ENCODE results near the gene CZIB. TPM values are rescaled to one million over a fixed set of nuclear protein-coding genes. Genes with fewer than 3 reads are reported as not detected.
"Not testable (repeated sequence)": the region's sequence is repeated elsewhere in the genome, so short reads cannot be mapped to it uniquely, and the experiment has no call there.

Gene CZIB
- total RNA-seq, 1 donor from 2014 or later: 30.6 TPM

GRCh38 chr1:53189061-53189460 is 31.4 kb downstream of the CZIB start:
- no peak for DNase-seq (ENCODE audit: low read depth in 2 of 2)

GRCh38 chr1:53188099-53188498 is 32.3 kb downstream of the CZIB start:
- DNase-seq (ENCODE audit: low read depth in 2 of 2): no peak

- no peak for DNase-seq (ENCODE audit: low read depth in 2 of 2)
Measured at GRCh38 chr1:53187401-53187800, 33.0 kb downstream of the CZIB start.

GRCh38 chr1:53186533-53186932 is 33.9 kb downstream of the CZIB start:
- DNase-seq (ENCODE audit: low read depth in 2 of 2): no peak

GRCh38 chr1:53185955-53186297 is 34.5 kb downstream of the CZIB start:
- not testable (repeated sequence) for DNase-seq (ENCODE audit: low read depth in 2 of 2)

GRCh38 chr1:53183095-53183990 is 37.1 kb downstream of the CZIB start:
- no peak for DNase-seq (ENCODE audit: low read depth in 2 of 2)

- no peak for DNase-seq (ENCODE audit: low read depth in 2 of 2)
Measured at GRCh38 chr1:53182716-53183094, 37.7 kb downstream of the CZIB start.

- DNase-seq (ENCODE audit: low read depth in 2 of 2): peak; percentile 63 to 80
Measured at GRCh38 chr1:53182111-53182593, 38.3 kb downstream of the CZIB start.

GRCh38 chr1:53180951-53181350 is 39.5 kb downstream of the CZIB start:
- no peak for DNase-seq (ENCODE audit: low read depth in 2 of 2)

GRCh38 chr1:53180226-53180625 is 40.2 kb downstream of the CZIB start:
- DNase-seq (ENCODE audit: low read depth in 2 of 2): no peak

GRCh38 chr1:53176452-53177208 is 43.8 kb downstream of the CZIB start:
- DNase-seq (ENCODE audit: low read depth in 2 of 2): no peak

GRCh38 chr1:53174971-53175913 is 45.2 kb downstream of the CZIB start:
- DNase-seq (ENCODE audit: low read depth in 2 of 2): no peak

- no peak for DNase-seq (ENCODE audit: low read depth in 2 of 2)
Measured at GRCh38 chr1:53172426-53173128, 47.9 kb downstream of the CZIB start.

- DNase-seq (ENCODE audit: low read depth in 2 of 2): no peak
Measured at GRCh38 chr1:53166912-53167311, 53.5 kb downstream of the CZIB start.

- no peak for DNase-seq (ENCODE audit: low read depth in 2 of 2)
Measured at GRCh38 chr1:53166366-53166765, 54.1 kb downstream of the CZIB start.

- DNase-seq (ENCODE audit: low read depth in 2 of 2): no peak
Measured at GRCh38 chr1:53165408-53165961, 54.9 kb downstream of the CZIB start.
